Endodermal cell (in vitro differentiated cells): ENCODE data around the gene DPH7. TPM values are rescaled to one million over a fixed set of nuclear protein-coding genes. Genes with fewer than 3 reads are reported as not detected.

ENCODE experiments used
- DNase-seq: peaks from one replicate; pipeline ENCODE4 v3.0.0-alpha.2; 2017
- H3K27ac ChIP-seq: 2 replicates; pipeline ENCODE4 v1.5.1; 2013; ENCODE audit warnings: mild to moderate bottlenecking, low read depth, low read length, moderate library complexity
- H3K27me3 ChIP-seq: 2 replicates; pipeline ENCODE4 v1.6.1; 2013; ENCODE audit warnings: mild to moderate bottlenecking, low read length, moderate library complexity; ENCODE audit not compliant: insufficient read depth, control insufficient read depth, poor library complexity, severe bottlenecking
- H3K36me3 ChIP-seq: 2 replicates; pipeline ENCODE4 v1.7.0; 2013; ENCODE audit warnings: mild to moderate bottlenecking, low read length, moderate library complexity; ENCODE audit not compliant: control insufficient read depth, insufficient read depth
- H3K4me1 ChIP-seq: one replicate; pipeline ENCODE4 v1.7.0; 2013; ENCODE audit warnings: low read length; ENCODE audit not compliant: control insufficient read depth, insufficient read depth
- H3K4me3 ChIP-seq: 2 replicates; pipeline ENCODE4 v1.5.1; 2013; ENCODE audit warnings: mild to moderate bottlenecking, low read length, moderate library complexity
- H3K9ac ChIP-seq: 2 replicates; pipeline ENCODE4 v1.6.1; 2013; ENCODE audit warnings: mild to moderate bottlenecking, low read length, moderate library complexity; ENCODE audit not compliant: poor library complexity, severe bottlenecking; ENCODE audit errors: extremely low read depth
- H3K9me3 ChIP-seq: 2 replicates; pipeline ENCODE4 v1.6.1; 2013; ENCODE audit warnings: mild to moderate bottlenecking, low read length, moderate library complexity; ENCODE audit not compliant: control insufficient read depth
- H3K27ac Mint-ChIP-seq: 2 replicates; pipeline ENCODE4 v1.8.0; 2020; ENCODE audit warnings: mixed read lengths
- H3K27me3 Mint-ChIP-seq: 2 replicates; pipeline ENCODE4 v1.8.0; 2021; ENCODE audit warnings: mild to moderate bottlenecking, mixed read lengths; ENCODE audit not compliant: insufficient read depth
- H3K36me3 Mint-ChIP-seq: 2 replicates; pipeline ENCODE4 v1.8.0; 2020; ENCODE audit warnings: low read depth, mixed read lengths
- H3K4me1 Mint-ChIP-seq: 2 replicates; pipeline ENCODE4 v1.8.0; 2020; ENCODE audit warnings: mixed read lengths
- H3K4me3 Mint-ChIP-seq: 2 replicates; pipeline ENCODE4 v1.8.0; 2020; ENCODE audit warnings: mild to moderate bottlenecking, moderate library complexity, mixed read lengths
- H3K9me3 Mint-ChIP-seq: 2 replicates; pipeline ENCODE4 v1.8.0; 2020; ENCODE audit warnings: mild to moderate bottlenecking, mixed read lengths
- WGBS, 2 experiments: methylation state at CpG; one replicate each; pipeline versions ENCODE4 v1.1.5 to v1.1.7; 2013; ENCODE audit warnings: missing lambda C conversion rate in 2 of 2, mixed read lengths in 1 of 2; ENCODE audit not compliant: insufficient coverage in 1 of 2, insufficient read length in 1 of 2; 5-methylcytosine and 5-hydroxymethylcytosine counted together
- total RNA-seq, 2 donors: library from RNA; stranded (reverse); fragmentation: NEBNext Ultra II Directional in 1 of 2; extraction: Animal tissue kit (Norgen Biotek cat#: 25700) in 1 of 2; gene quantifications; 2 replicates in 1 of 2; 3 replicates in 1 of 2; pipeline ENCODE4 v1.2.1, GENCODE V29; 2021
- TF ChIP-seq, protein P1 (sequence below): fragments of 200-600 bp; sonication (generic); conservative IDR thresholded peaks from 2 replicates; pipeline ENCODE4 v1.5.0; 2021; ENCODE audit warnings: antibody characterized with exemption, mild to moderate bottlenecking

The DPH7 gene
- total RNA-seq, 2 donors from 2014 or later = 48.9 to 50.4 TPM

DNA sequence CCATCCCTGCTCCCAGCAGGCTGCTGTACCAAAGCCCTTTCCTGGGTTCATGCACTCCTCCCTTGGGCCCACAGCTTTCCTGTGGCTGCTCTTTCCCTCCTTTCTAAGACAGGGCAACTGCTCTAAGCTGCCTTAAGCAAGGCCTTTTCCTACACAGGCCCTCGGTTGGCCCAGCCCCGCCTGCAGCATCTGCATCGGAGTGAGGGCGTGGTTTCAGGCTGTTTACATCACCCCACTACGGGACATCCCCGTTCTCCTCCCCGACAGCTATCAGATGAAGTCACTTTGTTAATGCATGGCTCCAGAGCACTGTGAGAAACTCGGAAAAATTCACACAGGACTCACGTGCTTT is 3.4 kb downstream of the DPH7 start:
- H3K27ac Mint-ChIP-seq = no peak overlapping the region
- H3K36me3 Mint-ChIP-seq = peaks cover 50% of the 10 kb centered on the region
- H3K4me1 ChIP-seq = peaks cover 7% of the 10 kb centered on the region
- no peak overlapping the region for H3K4me3 ChIP-seq
- H3K9me3 ChIP-seq = no peaks in the 10 kb centered on the region
- H3K36me3 ChIP-seq = peaks cover 44% of the 10 kb centered on the region
- no peak for DNase-seq
- no peaks in the 10 kb centered on the region for H3K27me3 ChIP-seq
- WGBS, 2 experiments = 90 to 93% methylated on average over 9 of the region's 9 CpGs
- no peak overlapping the region for H3K4me3 Mint-ChIP-seq
- TF ChIP-seq, protein P1, sequence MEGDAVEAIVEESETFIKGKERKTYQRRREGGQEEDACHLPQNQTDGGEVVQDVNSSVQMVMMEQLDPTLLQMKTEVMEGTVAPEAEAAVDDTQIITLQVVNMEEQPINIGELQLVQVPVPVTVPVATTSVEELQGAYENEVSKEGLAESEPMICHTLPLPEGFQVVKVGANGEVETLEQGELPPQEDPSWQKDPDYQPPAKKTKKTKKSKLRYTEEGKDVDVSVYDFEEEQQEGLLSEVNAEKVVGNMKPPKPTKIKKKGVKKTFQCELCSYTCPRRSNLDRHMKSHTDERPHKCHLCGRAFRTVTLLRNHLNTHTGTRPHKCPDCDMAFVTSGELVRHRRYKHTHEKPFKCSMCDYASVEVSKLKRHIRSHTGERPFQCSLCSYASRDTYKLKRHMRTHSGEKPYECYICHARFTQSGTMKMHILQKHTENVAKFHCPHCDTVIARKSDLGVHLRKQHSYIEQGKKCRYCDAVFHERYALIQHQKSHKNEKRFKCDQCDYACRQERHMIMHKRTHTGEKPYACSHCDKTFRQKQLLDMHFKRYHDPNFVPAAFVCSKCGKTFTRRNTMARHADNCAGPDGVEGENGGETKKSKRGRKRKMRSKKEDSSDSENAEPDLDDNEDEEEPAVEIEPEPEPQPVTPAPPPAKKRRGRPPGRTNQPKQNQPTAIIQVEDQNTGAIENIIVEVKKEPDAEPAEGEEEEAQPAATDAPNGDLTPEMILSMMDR = no peak
- peaks cover 17% of the 10 kb centered on the region for H3K4me1 Mint-ChIP-seq
- no peaks in the 10 kb centered on the region for H3K27me3 Mint-ChIP-seq
- H3K9ac ChIP-seq = no peak overlapping the region
- H3K9me3 Mint-ChIP-seq = no peaks in the 10 kb centered on the region
- H3K27ac ChIP-seq = no peak overlapping the region

DNA sequence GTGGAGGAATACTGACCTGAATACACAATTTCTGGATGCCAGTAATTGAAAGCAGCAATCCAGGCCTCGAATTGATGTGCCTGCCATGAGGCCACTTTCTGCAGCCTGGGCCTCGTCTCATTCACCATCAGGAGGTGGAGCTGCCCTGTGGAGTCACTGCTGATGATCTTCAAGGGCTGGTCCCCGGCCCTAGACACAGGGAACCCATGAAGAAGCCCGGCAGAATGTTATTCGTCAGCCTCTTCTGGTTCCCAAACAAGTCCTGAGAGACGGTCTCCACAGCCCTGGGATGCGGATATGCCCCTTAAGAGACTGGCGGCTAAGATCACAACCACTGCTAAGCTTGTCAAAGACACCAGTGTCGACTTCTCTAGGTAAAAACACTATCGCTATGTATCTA is 4.5 kb downstream of the DPH7 start:
- Histone ChIP-seq H3K36me3 (peaks cover 47% of the 10 kb centered on the region), H3K27me3 (no peaks in the 10 kb centered on the region), H3K9me3 (no peaks in the 10 kb centered on the region), H3K27ac (no peak overlapping the region), H3K4me3 (no peak overlapping the region), H3K9ac (no peak overlapping the region), H3K4me1 (peaks cover 7% of the 10 kb centered on the region)
- Mint-ChIP-seq H3K4me3 (no peak overlapping the region), H3K27ac (no peak overlapping the region), H3K9me3 (no peaks in the 10 kb centered on the region), H3K4me1 (peaks cover 13% of the 10 kb centered on the region), H3K27me3 (no peaks in the 10 kb centered on the region), H3K36me3 (peaks cover 53% of the 10 kb centered on the region)
- WGBS, 2 experiments = 93 to 94% methylated on average over 10 of the region's 10 CpGs
- DNase-seq = no peak
- TF ChIP-seq, protein P1 = no peak

DNA sequence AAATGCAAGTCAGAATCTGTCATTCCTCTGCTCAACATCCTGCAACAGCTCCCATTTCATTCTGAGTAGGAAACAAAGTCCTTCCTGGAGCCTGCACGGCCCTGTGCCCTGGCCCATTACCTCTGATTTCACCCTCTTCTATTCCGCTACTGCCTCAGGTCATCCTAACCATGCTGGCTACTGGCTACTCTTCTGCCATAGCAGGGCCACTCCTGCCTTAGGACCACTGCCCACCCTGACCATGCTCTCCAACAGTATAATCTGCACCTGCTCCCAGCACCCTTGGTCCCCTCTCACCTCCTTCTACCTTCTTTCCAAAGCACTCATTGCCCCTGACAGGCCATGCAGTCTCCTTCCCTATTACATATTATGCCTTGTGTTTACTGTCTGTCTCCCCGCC is 8.2 kb downstream of the DPH7 start:
- Mint-ChIP-seq H3K27me3 (no peaks in the 10 kb centered on the region), H3K4me3 (no peak overlapping the region), H3K4me1 (no peaks in the 10 kb centered on the region), H3K27ac (no peak overlapping the region), H3K9me3 (no peaks in the 10 kb centered on the region), H3K36me3 (peaks cover 47% of the 10 kb centered on the region)
- peaks cover 33% of the 10 kb centered on the region for H3K36me3 ChIP-seq
- H3K9ac ChIP-seq = no peak overlapping the region
- H3K27me3 ChIP-seq = no peaks in the 10 kb centered on the region
- TF ChIP-seq, protein P1 = no peak
- no peak for DNase-seq
- no peak overlapping the region for H3K4me3 ChIP-seq
- 95 to 100% methylated on average over 2 to 3 of the region's 3 CpGs for WGBS, 2 experiments
- no peaks in the 10 kb centered on the region for H3K9me3 ChIP-seq
- H3K27ac ChIP-seq = no peak overlapping the region
- H3K4me1 ChIP-seq = no peaks in the 10 kb centered on the region
